T1000 (cell line): ENCODE data around the gene NCKAP5.
A peak's percentile ranks its signal among the peaks of the same experiment; 100 is the strongest.

Source experiments
- DNase-seq: peaks from one replicate; lab custom pipeline; 2025; ENCODE audit warnings: mixed read lengths; lab: John Stamatoyannopoulos, UW

NCKAP5 gene

DNA sequence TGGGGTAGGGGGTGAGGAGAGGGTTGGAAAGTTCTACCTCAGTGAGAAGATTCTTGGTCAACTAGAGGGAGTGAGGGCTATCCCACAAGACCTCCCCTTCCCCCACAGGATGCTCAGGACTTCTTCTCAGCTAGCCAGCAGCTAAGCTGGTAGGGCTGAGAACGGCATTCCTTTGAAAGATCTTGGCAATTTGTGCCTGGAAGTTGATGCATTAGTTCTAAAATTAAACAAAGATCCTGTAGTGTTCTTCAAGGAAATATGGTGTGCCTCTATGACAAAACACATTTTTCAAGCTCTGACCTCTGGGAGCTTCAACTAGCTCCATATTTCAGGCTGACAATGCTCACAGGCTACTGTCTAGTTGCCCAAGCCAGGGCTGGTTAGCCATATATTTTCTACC, 900.6 kb downstream of the NCKAP5 start:
- DNase-seq: no peak

DNA sequence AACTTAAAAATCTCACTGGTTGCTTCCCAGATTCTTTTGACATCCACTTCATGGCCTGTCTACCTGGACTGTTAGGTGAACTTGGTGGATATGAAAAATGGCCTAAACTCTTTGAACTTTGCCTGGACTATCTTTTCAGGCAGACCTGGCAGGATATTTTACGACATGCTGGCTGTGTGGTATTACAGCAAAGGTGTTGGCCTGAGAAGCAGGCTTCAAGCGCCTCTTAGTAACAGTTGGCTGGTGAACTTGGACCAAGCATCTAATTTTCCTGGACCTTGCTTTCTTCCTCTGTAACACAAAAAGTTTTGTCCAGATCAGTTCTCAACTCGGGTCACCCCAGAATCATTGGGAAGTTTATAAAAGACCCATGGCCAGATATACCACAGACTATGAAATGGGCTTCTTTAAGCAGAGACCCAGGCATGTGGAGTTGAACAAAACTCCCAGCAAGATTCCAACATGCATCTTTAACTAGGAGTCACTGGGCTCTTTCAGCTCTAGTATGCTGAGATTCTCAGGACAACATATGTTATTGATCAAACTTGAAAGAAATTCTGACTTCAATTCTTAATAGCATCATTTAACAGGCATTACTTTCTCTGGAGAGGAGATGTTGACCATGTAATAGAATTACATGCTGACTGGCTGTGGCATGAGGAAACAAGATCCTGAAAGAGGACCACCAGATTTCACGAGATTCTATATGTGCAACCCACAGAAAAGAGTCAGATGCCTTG, 902.7 kb downstream of the NCKAP5 start:
- DNase-seq: no peak

DNA sequence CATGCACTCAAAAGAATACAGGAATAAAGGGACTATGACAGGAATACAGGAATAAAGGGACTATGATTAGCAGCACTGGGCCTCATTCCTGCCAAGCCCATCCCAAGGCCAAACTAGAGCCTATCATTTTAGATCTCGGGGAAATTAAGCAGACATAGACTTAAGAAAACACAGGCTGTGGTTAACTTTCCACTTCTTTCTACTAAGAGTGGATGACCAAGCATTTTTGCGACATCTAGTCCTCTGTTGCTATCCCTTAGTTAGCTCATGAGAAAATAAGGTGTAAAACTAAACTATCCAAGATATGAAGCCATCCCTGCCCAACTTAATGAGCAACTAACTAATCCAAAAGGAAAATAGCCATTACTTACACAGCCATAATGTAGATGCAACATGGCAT, 904.2 kb downstream of the NCKAP5 start:
- no peak for DNase-seq

DNA sequence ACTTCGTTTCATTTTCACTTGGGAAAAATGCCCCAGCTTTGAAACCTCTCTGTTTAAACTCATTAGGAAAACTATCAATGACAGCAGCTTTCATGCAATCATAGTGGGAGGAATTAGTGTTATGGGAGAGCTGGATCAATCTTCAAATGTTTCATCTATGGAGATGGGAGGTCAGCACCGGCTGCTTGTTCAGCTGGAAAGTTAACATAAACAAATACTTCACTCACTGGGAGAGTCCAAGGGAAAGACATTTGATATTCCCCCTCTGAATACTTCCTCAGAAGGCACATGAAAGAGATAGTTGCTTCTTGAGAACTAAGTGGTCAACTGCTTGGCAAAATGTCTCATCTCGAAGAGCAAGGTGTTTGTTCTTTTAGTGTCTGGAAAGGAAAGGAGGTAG, 905.5 kb downstream of the NCKAP5 start:
- no peak for DNase-seq

DNA sequence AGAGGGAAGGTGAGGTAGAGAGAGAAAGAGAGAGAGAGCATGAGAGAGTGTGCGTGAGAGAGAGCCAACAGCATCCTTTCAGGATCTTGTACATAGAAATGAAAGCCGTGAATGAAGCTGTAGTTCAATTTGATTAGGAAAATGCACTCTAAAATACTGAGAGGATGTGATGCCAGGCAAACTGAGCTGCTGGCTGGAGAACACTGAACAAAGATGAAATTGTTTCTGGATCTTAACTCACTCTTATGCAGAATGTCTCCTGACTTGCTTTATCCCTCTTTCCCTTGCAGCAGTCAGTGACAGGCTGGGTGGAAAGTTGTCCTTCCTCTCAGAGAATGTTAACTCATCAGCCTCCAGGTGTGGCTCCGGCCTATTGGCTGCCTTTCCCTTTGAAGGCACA, 908.9 kb downstream of the NCKAP5 start:
- DNase-seq: no peak

DNA sequence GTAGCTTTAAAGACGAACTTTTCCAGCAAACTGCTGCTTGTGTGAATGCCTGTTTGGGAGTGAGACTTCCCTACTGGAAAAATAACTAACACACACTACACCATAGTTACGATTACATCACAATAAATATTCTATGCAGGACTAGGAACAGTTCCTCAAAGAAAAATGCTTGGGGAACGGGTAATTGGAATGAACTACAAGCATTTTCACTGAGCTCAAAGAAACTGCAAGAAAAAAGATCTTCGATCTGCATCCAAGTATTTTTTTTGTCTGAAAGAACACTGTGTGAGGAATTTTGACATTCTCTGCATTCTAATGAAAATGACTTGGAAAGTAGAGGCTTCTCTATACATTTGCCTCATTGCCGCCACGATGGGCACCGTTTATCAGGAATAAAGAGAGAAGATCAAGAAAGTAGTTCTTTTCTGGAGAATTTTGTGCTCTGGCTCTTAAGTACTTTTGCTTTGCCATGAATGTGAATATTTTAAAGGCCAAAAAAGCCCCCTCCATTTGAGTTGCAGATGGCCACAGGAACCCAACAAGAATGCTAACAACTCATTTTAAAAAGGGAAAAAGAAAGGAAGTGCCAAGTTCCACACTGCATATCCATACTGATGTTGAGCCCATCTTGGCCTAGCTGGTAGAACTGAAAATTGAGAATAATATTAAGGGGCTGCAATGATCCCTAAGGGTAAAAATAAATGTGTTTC, 911.8 kb downstream of the NCKAP5 start:
- DNase-seq: no peak

DNA sequence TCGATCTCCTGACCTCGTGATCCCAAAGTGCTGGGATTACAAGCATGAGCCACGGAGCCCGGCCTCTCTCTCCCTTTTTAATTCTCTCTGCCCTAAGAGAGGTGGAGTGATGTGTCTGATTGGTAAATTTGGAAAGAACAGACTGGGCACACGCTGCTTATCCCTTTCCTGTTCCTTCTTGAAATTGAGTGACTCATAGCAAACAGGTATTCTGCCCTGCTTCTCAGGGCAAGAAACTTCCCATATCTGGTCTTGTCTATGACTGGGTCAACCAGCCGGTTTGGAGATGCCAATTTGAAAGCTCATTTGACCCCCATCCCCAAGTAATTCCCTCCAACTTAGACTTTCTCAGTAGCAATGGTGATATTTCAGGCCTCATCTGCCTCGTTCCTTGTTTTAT, 913.3 kb downstream of the NCKAP5 start:
- DNase-seq: no peak

DNA sequence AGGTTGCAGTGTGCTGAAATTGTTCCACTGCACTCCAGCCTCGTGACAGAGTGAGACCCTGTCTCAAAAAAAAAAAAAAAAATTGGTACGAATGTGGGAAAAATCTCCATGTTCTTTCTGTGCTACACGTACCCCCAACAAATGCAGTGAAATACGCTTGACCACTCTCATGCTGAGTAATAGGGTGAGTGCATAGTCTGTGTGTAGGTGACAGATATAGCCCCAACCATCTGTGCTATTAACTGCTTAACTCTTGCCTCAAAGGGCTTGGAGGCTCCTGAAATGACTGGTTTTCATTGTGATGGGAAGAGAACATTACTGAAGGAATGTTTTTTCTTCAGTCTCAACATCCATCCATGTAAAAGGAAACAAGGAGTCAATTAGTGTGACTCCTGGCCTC, 913.9 kb downstream of the NCKAP5 start:
- no peak for DNase-seq

DNA sequence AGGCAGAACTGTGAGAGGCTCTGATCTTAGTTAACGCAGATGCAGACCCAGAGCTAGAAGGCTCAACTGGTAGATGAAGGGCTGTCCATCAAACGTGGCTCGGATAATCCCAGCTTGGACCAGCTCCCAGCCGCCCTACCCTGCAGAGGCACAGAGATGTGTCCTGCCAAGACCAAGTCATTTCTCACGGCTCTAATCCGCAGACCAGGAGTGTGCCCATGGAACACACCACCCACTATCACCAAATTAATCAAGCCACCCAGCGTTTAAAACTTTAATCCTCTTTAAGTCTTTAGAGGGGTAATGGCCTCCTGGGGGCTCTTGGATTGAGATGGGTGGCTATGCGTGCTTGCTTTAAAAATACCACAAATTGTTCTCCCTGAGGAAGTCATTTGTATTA, 915.8 kb downstream of the NCKAP5 start:
- no peak for DNase-seq

DNA sequence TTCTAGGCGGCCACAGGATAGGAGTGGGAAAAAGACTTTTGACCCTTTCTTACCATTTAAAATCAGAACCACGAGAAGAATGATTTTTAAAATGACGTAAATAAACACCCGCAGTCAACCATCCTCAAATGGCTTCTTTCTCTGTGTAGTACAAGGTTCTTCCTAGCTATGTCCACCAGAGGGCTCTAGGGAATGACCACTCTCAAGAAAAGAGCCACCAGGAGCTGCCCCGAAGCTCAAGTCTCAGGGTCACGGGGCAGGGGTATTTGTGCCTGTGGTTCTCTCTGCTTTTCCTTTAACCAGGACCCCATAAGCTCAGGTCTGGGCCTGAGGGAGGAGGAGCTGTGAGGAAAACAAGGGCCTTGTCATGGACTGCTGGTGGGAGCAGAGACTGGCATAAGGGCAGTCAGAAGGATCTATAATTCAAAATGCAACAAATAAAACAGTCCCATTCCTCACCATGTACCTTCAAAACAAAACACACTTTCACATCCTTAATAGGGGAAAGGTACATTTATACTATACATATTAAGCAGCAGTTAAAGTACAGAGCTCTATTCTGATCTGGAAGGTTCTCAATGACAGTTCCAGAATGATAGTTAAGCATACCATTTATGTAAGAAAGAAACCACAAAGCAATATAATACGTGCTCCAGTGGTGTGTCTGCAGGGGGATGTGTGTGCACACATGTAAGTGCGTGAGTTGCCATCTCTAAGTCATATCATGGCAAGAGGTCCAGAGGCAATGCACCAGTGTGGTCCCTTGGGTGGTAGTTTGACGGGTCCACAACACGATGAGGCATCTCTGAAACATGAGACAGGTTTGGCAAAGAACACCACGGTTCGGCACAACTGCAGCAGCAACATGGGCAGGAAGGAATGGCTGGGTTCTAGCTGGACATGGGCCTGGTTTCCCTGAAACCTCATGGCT, 916.9 kb downstream of the NCKAP5 start:
- DNase-seq: no peak

DNA sequence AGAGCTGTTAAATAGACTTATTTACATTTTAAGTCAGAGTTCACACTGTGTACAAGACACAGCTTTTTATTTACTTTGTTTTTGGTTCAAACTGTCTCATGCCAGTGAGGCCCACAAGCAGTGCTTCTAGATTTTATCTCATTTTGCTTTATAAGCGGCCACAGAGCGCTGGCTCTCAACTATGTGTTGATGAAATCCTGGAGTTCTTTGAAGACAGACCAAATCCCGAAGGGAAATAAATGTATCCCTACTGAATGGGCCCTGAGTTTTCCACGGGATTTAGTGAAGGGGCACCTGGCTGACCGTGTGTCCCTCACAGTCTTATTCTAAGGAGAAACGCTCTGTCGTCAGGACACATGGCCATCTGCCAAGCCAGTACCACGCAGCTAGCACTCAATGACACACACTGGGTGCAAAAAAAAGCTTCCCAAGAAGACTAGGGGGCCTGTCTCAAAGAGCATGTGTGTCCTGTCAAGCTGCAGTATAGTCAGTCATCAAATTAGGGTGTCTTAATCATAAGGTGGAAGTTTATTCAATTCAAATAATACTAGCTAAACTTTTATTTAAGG, 921.6 kb downstream of the NCKAP5 start:
- no peak for DNase-seq

DNA sequence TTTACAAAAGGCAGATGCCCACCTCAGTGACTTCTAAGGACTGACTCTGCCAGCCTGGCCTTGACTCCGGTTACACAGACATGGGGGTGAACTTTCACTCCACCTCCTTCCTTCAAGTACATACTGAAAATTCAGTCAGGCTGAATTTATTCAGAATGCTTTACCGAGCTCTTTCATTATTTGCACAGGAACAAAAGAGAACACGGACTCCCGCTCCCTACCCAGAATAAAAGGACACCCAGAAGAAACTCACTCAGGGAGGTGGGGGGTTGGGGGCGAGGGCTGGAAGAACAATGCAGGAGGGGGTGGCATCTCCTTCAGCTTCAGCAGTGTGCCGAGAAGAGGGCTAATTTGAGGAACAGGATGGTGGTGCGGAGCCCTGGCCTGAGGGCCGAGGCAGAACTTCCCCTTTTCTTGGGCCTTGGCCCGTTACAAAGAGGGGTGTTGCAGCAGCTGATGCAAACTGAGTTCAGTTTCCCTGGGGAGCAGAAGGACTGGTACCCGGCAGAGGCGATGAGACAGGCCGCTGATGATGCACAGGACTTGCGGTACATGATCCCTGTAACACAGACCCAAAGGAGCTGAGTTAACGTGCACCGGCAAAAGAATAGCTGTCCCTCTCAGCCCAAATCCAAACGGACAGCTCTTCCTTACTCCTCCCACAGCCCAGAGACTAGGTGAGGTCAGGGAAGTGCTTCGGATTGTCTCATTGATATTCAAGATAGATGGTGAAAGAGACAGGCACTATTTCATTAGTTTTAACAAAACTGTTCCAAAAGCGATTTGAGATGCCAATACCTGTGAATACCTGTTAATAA, 922.3 kb downstream of the NCKAP5 start:
- DNase-seq: no peak

DNA sequence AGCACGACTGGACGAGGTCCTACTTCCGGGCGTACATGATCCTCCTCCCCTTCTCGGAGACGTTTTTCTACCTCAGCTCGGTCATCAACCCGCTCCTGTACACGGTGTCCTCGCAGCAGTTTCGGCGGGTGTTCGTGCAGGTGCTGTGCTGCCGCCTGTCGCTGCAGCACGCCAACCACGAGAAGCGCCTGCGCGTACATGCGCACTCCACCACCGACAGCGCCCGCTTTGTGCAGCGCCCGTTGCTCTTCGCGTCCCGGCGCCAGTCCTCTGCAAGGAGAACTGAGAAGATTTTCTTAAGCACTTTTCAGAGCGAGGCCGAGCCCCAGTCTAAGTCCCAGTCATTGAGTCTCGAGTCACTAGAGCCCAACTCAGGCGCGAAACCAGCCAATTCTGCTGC, 923.1 kb downstream of the NCKAP5 start:
- DNase-seq: no peak

DNA sequence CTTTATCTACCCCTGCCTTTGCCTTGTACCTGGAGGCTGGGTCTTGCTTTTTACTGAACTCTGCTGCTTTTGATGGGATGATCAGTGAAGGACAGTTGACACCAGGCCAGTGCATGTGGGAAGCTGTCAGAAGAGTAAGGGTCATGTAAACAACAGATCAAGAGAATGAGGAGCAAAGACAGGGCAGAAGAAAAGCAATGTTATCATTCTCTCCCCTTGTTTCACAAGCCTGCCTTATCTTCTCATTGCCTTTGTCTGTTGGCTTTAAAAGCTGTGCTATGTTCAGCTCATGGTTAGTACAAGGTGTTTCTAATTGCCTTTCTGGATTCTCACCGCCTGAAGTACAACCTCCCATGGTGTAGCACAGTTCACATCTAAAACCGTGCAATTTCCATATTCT, 925.8 kb downstream of the NCKAP5 start:
- no peak for DNase-seq

DNA sequence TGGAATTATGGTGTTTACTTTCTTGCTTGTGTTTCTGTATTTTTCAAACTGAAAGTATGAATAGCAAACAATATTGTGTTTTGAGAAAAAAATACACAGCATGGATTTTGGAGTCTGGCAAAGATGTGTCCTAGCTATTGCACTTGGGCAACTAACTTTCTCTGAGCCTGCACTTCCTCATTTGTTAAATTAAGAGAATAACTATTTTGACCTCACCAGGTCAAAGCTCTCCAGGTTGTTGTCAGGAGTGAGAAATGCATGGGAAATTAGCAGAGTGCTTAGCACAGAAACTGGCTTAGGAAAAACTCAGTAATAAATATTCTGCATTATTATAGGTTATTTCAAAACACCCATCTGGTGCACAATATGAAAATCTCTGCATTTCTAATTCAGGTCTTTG, 926.4 kb downstream of the NCKAP5 start:
- DNase-seq: no peak

DNA sequence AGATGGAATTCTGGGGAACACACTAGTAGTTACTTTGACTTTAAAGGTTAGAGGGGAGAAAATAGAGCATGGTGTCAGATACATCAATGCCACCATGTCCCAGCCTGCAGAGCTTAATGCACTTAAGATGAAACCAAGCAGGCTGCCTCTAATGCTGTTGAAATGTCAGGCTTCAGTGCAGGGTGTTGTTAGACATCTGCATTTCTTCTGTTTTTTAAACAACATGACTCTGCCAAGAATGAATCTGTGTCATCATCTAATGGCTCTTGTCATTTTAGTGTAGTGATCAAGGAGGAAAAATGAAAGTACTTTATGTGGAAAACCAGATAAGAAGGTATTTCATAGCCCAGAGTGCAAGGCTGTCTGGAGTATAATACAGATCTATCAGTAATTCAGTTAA, 928.1 kb downstream of the NCKAP5 start:
- DNase-seq: no peak

DNA sequence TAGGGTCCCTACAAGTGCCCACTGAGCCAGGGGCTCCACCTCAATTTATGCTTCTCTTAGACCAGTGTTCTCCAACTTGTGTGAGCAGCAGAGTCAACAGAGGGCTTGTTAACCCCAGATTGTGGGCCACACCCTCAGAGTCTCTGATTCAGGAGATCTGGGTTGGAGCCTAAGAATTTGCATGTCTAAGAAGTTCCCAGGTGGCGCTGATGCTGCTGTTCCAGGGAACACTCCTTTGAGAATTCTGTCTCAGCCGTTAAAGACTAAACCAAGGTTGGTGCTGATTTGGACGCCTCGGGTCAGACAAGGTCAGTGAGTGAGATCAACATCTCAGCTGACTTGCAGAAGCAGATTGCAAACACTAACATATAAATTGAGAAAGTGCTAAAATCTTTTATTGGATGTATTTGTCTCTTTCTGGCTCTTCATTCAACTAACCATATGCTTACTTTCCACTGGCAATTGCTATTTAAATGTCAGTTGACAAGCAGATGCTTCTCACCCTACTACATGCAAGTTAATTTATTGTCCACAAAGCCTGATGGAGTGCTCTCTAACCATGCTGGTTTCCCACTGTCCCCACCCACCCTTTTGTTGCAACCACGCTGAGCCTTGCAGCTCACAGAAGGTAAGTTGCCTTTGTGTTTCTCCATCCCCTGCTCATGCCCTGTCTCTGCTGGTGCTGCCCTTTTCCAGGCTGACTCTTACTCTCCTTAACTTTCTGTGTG, 929.8 kb downstream of the NCKAP5 start:
- DNase-seq: no peak

DNA sequence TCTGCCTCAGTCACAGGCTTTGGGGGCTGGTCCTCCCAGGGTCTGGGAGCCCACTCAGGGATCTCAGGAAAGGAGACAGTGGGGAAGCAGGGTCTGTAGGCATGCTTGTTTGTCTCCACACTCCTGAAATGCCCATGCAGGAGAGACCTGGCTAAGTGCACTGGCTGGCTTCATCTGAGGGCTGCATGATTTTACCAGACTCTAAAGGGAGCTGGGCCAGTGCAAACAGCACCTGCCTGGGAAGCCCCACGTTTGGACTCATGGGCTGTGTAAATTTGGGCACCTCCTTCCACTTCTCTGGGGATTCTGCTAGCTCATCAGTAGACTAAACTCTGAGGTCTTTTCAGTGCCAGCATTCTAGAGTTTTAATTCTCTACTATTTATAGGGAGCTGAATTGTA, 931.9 kb downstream of the NCKAP5 start:
- DNase-seq: no peak

DNA sequence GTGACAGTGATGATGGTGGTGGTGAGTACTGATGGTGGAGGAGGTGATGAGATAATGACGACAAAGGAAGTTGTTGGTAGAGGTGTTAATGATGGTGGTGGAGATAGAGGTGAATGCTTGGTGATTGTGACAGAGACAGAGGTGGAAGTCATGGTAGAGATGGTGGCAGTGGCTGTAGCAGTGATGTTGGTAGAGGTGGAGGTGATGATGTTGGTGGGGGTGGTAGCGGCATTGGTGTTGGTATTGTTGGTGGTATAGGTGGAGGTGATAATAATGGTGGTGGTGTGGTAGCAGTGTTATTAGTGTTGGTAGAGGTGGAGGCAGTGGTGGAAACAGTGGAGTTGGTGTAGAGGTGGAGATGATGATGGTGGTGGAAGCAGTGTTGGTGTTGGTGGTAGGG, 934.6 kb downstream of the NCKAP5 start:
- DNase-seq: no peak

DNA sequence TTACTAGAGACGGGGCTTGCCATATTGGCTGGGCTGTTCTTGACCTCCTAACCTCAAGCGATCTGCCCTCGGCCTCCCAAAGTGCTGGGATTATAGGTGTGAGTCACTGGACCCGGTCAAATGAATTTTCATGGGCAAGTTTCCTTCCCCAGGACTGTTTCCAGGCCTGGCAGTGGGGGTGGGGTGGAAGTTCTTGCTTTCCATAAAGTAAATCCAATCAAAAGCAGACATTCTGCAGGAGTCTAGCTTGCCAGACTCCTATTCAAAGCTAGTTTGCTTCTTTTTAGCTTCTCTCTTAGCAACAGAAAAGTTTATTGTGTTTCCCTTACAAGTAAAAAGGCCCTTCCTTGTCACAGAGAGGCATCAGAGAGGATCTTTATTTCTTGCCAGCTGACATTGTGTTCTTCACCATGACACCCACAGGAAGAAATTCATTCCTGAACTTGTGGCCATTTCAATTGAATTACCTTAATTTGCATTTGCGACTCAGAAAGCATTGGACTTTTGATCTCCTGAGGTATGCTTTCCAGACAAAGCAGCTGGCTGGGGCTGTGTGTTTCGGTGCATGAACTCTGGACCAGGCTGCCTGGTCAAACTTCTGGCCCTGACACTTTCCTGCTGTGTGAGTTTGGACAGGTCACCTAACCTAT, 936.1 kb downstream of the NCKAP5 start:
- peak; percentile 21 for DNase-seq
